Measurements from ENCODE around the gene PLCB3.
A peak's percentile ranks its signal among the peaks of the same experiment; 100 is the strongest.

The PLCB3 gene

DNA sequence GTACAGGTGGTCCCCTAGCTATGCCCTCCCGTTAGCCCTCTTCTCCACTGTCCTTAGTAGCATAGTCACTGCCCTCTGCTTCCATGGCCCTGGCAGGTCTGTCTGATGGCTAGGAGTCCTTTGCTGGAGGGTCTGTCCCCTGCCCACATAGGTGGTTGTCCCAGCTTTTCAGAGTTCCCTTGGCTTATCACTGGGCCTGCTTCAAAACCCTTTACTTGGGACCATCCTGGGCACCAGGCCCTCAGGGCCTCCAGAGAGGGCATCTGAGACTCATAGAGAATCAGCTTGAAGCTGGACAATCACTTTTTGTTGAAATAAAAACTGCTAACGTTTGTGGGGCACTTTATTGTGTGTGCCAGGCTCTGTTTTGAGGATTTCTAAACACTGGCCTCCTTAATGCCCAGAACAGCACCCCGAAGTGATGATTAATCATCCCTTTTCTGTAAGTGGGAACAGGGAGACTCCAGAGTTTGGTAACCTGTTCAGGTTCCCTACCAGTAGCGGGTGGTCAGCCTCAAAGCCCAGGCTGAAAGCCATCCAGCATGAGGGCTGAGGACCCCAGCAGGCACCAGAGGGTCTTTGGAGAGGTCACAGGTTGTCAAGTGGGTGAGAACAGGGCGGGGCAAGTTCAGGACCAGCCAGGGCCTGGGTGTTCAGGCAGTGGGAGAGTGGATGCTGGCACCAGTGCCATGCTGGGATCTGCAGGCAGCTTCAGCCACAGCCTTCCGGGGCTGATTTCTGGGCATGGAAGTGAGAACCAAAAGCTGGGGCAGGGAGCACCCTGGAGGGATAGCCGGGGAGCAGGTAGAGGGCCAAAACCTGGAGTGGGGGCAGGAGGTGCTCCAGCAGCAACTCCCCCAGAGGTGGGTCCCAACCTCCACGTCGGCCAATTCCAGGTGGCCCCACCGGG, 39.3 kb downstream of the PLCB3 start:
- DNase-seq = no peak

DNA sequence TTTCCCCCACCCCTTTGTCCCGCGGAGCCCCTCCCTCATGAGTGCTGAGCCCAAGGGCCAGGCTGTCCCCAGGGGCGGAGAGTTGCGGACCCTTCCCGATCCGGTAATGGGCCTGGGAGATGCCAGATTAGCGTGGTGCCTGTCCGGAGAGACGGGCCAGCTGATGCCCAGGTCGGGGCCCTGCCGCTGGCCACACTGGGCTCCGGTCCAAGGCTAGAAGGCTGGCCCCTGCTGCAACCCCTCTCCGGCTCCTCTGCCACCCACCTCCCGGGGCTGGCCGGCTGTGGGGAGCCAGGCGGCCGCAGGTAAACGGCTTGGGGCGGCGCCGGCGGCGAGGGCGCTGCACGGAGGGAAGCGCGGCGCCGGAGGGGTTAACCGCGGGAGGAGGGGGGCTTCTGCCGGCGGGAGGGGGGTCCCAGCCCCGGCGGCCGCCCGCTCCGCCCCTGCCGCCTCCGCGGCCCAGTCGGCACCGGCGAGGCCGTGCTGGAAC, 40.0 kb downstream of the PLCB3 start, which contains the start of gene KCNK4:
TSS of gene KCNK4 (plus strand) at position 41 of the 490 bp plus-strand sequence. CDS start 1,717 bp downstream, outside the sequence.
- DNase-seq = no peak

DNA sequence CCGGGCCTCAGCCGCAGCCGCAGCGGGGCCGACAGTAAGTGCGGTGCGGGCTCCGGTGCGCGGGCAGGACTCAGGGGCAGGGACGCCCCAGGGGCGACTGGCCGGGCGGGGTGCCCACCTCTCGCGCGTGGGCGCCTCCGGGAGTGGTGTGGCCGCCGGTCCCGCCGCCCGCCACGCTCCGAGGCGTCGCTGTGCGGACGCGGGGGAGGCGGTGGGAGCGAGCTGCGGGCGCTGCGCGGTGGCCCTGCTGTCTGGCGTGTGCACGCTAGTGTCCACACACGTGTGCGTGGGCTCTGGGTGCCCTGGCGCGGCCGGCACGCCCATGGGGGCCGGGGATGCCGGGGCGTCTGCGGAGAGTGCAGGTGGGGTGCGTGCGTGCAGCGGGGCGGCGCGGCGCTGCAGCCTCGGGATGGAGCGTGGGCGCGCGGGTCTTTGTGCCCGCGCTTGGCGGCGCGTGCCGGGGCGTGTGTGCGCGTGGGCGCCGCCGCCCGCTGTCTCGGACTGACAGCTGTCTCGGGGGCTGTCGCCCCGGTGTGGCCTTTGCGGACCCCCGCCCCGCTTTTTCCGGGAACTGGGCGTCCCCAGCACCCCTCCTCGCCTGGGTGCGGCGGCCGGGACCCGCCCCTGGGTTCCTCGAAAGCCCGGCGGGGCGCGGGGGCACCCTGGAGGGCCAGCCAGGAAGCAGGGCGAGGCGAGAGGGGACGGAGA, 40.6 kb downstream of the PLCB3 start:
- DNase-seq = no peak

DNA sequence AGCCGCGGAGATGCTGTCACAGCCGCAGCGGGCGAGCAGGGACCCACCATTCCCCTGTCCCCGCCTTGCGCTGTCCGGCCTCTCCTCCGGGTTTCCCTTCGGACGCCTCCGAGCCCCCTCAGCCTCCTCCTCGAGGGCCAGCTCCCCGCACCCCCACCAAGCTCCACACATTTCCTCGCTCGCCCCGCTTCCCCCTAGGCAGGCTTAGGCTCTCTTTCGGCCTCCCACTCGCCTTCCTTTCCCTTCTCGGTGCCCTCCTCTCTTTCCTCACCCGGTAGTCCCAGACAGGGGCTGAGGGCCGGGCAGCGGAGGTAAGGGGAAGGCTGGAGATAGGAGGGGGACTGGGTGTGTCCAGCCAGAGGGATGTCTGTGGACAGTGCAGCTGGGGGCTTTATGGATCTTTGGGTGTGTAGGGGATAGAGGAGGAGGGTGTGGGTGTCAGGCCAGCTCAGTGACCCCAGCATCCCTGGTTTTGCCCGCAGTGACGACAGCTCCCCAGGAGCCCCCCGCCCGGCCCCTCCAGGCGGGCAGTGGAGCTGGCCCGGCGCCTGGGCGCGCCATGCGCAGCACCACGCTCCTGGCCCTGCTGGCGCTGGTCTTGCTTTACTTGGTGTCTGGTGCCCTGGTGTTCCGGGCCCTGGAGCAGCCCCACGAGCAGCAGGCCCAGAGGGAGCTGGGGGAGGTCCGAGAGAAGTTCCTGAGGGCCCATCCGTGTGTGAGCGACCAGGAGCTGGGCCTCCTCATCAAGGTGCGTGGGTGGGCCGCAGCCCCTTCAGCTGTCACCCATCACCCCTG, 41.3 kb downstream of the PLCB3 start:
- no peak for DNase-seq

DNA sequence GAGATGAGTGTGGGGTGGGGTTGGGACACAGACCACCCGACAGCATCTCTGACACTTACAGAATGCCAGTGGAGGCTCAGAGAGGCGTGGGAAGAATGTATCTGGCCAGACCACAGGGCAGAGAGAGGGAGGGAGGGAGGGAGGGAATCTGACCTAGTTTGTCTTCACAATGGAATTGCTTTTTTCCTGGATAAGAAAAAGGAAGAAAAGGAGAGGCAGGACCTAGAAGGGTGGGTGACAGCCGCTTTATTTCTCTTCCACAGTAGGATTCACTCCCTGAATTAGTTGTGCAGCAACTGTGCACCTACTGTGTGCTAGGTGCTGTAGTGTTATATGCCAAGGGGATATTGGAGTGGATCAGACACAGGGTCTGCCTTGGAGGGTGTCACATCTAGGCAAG, 43.4 kb downstream of the PLCB3 start:
- no peak for DNase-seq

DNA sequence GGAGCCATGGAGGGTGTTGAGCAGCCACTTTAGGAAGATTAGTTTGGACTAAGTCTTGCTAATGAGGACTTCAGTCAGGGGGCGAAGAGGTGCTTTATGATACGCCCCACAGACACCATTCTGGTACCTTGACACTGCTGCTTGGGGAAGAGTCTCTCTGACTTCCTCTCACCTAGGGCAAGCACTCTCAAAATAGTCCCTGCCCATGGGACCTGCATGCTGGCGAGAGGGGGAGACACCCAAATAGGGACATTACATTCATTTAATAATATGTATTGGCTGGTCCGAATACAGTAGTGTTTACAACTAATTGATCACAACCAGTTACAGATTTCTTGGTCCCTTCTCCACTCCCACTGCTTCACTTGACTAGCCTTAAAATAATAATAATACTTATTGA, 44.4 kb downstream of the PLCB3 start:
- no peak for DNase-seq

DNA sequence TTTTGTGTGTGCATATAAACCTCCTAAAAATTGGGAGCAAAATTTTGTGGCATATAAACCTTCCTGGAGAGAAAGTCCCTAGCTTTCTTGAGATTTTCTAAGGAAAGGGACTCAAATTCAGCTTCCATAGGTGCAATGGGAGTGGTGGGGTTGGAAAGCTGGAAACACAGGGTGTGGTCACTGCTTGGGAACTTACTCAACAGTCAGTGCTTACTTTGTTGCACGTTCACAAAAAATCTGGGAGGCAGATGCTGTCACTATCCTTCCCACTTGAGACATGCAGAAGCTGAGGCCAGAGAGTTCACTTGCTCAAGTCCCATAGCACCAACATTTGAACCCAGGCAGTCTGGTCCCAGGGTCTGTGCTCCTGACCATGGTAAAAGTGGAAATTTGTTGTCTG, 44.9 kb downstream of the PLCB3 start:
- no peak for DNase-seq

DNA sequence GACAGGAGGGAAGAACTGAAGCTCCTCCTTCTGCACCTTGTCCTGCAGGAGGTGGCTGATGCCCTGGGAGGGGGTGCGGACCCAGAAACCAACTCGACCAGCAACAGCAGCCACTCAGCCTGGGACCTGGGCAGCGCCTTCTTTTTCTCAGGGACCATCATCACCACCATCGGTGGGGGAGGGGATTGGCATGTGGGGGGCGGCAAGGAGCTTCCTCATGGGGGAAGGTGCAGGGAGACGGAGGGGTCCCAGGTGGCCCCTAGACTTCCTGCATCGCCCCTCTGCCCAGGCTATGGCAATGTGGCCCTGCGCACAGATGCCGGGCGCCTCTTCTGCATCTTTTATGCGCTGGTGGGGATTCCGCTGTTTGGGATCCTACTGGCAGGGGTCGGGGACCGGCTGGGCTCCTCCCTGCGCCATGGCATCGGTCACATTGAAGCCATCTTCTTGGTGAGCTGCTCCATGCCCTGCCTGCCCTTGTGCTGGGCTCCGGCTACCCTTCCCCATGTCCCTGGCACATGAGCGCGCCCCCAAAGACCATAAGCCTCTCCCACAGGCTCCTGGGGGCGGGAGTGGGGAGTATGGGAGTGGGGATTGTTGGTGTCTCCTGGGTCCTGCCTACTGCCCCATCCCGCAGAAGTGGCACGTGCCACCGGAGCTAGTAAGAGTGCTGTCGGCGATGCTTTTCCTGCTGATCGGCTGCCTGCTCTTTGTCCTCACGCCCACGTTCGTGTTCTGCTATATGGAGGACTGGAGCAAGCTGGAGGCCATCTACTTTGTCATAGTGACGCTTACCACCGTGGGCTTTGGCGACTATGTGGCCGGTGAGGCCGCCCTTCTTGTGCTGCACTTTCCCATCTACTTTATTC, 45.7 kb downstream of the PLCB3 start:
- DNase-seq = no peak

DNA sequence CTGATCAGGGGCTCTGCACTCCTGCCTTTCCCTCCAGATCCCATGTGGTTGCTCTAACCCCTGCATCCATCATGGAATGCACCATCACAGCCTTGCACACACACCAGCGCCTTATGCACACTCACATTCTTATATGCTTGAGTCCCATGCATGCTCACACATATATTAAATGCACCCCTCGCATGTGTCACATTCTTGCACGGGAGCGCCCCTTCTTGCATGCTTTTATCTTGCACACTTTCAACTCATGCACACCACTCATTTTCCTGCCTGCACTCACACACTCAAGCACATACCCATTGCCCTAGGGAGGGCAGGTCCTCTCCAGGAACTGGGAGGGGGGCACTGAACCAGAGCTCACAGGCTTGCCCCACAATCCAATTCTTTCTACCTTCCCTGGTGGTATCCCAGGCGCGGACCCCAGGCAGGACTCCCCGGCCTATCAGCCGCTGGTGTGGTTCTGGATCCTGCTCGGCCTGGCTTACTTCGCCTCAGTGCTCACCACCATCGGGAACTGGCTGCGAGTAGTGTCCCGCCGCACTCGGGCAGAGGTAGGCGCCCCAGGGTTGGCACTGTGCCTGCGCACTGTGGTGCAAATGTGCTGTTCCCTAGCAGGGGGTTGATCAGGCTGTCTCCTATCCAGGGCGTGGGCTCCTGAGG, 46.5 kb downstream of the PLCB3 start:
- DNase-seq = no peak

DNA sequence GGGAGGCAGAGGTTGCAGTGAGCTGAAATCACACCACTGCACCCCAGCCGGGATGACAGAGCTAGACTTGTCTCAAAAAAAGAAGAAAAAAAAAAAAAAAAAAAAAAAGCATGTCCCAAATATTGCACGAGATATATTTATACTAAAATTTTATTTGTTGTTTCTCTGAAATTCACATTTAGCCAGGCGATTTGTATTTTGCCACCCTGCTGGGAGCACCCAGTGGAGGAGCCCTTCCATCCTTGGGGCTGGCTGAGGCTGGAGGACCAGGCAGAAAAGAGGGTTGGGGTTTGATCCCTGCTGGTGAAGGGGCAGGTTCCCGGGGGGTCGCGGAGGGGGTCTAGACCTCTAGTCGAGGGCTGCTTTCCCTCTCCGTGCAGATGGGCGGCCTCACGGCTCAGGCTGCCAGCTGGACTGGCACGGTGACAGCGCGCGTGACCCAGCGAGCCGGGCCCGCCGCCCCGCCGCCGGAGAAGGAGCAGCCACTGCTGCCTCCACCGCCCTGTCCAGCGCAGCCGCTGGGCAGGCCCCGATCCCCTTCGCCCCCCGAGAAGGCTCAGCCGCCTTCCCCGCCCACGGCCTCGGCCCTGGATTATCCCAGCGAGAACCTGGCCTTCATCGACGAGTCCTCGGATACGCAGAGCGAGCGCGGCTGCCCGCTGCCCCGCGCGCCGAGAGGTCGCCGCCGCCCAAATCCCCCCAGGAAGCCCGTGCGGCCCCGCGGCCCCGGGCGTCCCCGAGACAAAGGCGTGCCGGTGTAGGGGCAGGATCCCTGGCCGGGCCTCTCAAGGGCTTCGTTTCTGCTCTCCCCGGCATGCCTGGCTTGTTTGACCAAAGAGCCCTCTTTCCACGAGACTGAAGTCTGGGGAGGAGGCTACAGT, 47.9 kb downstream of the PLCB3 start:
- no peak for DNase-seq

DNA sequence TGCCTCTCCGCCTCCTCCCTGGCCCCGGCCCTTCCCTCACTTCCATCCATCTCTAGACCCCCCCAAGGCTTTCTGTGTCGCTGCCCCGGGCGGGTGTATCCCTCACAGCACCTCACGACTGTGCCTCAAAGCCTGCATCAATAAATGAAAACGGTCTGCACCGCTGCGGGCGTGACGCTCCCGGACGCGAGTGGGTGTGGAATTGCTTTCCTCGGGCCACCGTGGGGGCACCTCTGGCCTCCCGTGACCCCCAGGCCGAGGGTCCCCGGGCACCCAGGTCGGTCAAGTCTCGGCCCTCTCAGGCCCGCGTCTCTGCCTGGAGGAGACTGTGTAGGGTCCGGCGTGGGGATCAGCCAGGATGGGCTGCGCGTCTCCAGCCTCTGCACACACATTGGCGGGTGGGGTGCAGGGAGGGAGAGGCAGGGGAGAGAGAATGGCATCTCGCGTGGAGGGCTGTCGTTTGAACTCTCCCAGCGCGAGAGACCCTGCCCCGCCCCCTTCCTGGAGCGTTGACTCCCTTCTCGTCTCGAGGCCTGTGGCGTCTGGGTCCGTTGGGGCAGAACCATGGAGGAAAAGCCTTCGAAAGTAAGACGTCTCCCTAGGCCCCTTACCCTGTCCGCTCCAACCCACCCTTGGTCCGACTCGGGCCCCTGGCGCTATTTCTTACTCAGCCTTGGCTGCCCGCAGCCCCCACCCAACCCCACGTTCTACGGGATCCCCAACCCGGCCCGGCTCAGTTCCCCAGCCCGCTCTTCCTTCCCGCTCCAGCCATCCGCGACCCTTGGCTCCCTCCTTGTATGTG, 48.7 kb downstream of the PLCB3 start, which contains the start of gene CATSPERZ:
TSS of gene CATSPERZ (plus strand) at position 512 of the 802 bp plus-strand sequence. CDS start at position 565, 53 bp downstream.
- DNase-seq = no peak

DNA sequence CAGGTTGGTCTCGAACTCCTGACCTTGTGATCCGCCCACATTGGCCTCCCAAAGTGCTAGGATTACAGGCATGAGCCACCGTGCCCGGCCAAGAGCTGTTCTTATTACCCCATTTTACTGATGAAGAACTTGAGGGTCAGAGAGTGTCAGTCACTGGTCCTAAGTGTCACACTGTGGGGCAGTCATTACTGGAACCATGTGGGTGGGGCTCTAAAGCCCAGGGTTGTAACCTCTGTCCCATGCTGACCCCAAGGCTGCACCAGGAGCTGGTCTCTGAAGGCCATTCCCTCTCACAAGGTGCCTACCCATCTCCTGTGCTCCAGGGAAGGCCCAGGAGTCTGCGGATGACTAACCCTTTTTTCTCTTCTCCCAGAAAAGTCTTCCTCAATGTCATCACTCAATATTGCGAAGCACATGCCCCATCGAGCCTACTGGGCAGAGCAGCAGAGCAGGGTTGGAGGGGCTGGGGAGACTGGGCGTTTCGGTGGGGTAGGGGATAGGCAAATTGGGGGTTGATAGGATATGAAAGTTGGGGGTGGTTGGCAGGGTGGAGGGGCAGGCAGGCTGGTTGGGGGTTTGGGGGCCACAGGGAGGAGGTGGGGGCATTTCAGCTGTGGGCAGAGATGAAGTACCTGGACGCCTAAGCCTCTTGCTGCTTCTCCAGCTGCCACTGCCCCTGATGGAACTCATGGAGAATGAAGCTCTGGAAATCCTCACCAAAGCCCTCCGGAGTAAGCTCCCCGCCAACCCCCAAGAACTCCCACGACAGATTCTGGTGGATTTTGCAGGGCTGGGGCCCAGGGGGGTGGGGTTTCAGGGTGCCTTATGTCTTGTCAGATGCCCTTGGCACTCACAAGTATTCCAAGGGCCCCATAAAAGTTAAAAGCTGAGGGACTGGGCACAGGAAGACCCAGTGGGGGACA, 52.0 kb downstream of the PLCB3 start:
- no peak for DNase-seq

DNA sequence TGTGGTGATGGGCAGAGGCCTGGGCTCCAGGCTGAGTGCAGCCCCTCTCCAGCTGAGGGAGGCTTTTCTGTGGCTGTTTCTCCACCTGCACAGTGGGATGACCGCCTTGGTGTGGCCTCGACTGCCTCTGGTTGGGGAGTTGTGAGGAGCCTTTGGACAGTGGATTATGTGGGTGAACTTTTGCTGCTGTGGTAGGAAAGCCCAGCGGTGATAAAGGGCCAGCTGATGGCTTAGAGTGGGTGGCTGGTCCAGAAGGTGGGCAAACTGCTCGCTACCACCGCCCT, 52.6 kb downstream of the PLCB3 start:
- no peak for DNase-seq

DNA sequence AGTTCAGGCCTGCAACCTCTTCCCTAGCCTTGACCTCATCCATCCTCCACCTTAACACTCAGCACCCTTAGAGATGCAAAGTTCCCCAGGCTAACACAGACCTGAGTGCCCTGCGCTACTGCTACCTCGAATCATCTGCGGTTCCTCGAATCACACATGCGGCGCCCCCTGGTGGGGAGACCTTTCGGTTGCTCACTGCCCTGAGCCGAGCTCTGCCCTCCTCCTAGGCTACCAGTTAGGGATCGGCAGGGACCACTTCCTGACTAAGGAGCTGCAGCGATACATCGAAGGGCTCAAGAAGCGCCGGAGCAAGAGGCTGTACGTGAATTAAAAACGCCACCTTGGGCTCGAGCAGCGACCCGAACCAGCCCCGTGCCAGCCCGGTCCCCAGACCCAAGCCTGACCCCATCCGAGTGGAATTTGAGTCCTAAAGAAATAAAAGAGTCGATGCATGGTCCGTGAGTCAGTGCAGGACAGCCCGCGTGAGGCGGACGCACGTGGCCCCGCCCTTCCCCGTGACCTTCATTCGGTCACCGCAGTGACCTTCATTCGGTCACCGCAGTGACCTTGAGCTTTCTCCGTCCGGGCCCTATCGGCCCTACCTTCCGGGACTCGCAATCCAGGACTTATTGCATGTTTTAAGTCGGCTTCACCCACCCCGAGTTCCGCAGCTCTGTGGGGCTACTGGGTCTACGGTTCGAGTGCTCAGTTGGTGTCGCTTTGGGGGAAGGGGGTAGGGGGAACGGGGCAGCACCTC, 53.2 kb downstream of the PLCB3 start:
- DNase-seq = peak; percentile 92

DNA sequence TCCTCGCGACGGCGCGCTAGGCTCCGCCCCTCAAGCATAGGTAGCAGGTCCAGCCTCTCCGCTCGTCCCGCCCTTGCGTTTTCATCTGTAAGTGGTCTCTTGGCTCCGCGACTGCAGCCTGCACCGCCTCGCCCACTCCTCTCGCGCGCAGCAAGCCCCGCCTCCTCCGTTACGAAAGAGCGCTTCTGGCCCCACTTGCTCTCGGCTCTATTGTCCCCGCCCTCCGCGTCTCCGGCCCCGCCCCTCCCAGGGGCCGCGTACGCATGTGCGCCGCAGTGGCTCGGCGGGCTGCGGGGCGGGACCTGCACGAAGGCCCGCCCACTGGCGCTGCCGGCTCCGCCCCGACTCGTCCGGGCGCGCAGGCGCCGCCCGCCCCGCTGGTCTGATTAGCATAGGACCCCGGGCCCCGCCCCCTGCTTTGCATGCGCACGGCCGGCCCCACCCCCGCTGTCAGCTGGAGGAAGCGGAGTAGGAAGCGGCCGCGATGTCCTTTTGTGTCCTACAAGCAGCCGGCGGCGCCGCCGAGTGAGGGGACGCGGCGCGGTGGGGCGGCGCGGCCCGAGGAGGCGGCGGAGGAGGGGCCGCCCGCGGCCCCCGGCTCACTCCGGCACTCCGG, 53.9 kb downstream of the PLCB3 start, which contains the start of gene ESRRA:
TSS of gene ESRRA (plus strand) at position 450 of the 616 bp plus-strand sequence. CDS start 1,656 bp downstream, outside the sequence.
- DNase-seq = peak; percentile 99

DNA sequence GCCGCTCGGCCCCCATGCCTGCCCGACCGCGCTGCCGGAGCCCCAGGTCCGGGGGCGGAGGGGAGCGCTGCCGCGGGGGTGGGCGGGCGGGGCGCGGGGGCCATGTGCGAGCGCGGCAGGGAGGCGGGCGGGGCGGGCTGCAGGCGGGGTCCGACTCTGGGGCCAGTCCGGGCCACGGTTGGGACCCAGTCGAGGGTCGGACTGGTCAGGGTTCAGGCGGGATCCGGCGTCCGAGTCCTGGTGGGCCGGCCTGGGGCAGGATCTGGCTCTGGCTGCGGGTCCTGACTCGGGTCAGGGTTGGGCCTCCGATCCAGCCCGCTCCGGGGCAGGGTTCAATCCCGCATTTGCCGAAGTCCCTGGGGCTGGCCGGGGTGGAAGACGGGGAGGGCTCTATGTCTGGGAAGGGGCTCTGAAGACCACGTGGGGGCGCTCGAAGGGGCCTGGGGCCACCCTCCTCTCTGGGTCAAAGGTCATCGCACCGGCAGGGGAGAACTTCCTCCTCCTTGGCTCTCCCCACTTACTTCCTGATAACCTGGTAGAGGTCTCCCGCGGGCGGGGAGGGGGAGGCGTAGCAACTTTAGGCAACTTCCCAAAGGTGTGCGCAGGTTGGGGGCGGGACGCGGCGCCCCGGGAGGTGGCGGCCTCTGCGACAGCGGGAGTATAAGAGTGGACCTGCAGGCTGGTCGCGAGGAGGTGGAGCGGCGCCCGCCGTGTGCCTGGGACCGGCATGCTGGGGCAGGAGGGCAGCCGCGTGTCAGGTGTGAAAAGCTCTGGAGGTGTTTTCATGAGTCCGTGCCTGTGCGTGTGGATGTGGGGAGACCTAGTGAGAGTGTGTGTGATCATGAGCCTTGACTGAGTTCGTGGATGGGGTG, 54.6 kb downstream of the PLCB3 start:
- peak; percentile 69 for DNase-seq

All from effector CD4-positive, alpha-beta T cell (primary cell).